K562 (cell line): ENCODE results near the gene HOXB7. TPM values are rescaled to one million over a fixed set of nuclear protein-coding genes. Genes with fewer than 3 reads are reported as not detected.

Source experiments
- BACH1 ChIP-seq: fragments of 200-800 bp; sonication (Bioruptor generic); IDR thresholded peaks from 2 replicates; pipeline ENCODE4 v1.6.1; 2016; ENCODE audit warnings: missing genetic modification characterization, missing compliant biosample characterization
- E2F8 ChIP-seq: fragments of 450-650 bp; IDR thresholded peaks from 2 replicates; pipeline ENCODE4 v1.7.1; 2018; ENCODE audit warnings: mild to moderate bottlenecking, low read depth; ENCODE audit not compliant: partially characterized antibody
- EP300 ChIP-seq: IDR thresholded peaks from 2 replicates; pipeline ENCODE4 v1.6.1; 2012; ENCODE audit warnings: low read length, improper control_type of control experiment
- FOXJ2 ChIP-seq: fragments of 200-800 bp; sonication (Bioruptor generic); IDR thresholded peaks from 2 replicates; pipeline ENCODE4 v1.6.1; 2016; ENCODE audit warnings: missing genetic modification characterization, missing compliant biosample characterization
- MAFF ChIP-seq: IDR thresholded peaks from 2 replicates; pipeline ENCODE4 v1.6.1; 2012; ENCODE audit warnings: low read length, improper control_type of control experiment
- MCM3 ChIP-seq: fragments of 450-650 bp; IDR thresholded peaks from 2 replicates; pipeline ENCODE4 v1.6.1; 2016
- MEIS2 ChIP-seq: fragments of 450-650 bp; IDR thresholded peaks from 2 replicates; pipeline ENCODE4 v1.6.1; 2014; ENCODE audit warnings: mild to moderate bottlenecking; ENCODE audit not compliant: partially characterized antibody
- MXI1 ChIP-seq: IDR thresholded peaks from 2 replicates; pipeline ENCODE4 v1.6.1; 2011; ENCODE audit warnings: low read depth, mild to moderate bottlenecking, improper control_type of control experiment, low read length
- NRF1 ChIP-seq, 2 experiments: fragments of 450-650 bp; IDR thresholded peaks in 1 of 2; conservative IDR thresholded peaks in 1 of 2; 2 replicates each; pipeline ENCODE4 v1.6.1; 2014; ENCODE audit warnings: mild to moderate bottlenecking in 2 of 2
- POLR2AphosphoS5 ChIP-seq: IDR thresholded peaks from 2 replicates; pipeline ENCODE4 v1.6.1; 2011; ENCODE audit warnings: mild to moderate bottlenecking, low read depth, low read length, moderate library complexity; ENCODE audit not compliant: control insufficient read depth, insufficient read depth
- POLR2B ChIP-seq: fragments of 450-650 bp; IDR thresholded peaks from 2 replicates; pipeline ENCODE4 v1.6.1; 2018; ENCODE audit warnings: low read depth; ENCODE audit not compliant: partially characterized antibody
- PRPF4 ChIP-seq: fragments of 200-400 bp; formaldehyde crosslinking; IDR thresholded peaks from one replicate; pipeline ENCODE4 v1.6.1; 2017; ENCODE audit warnings: low read length, low read depth, mild to moderate bottlenecking; ENCODE audit not compliant: insufficient read depth, poor library complexity, severe bottlenecking
- TEAD4 ChIP-seq, 2 experiments: sonication (generic) in 1 of 2; formaldehyde crosslinking in 1 of 2; IDR thresholded peaks; 2 replicates each; pipeline versions ENCODE4 v1.6.1 to v1.8.0; 2012 to 2022; ENCODE audit warnings: borderline replicate concordance in 1 of 2, inconsistent platforms in 1 of 2, low read length in 1 of 2, mild to moderate bottlenecking in 1 of 2, missing genetic modification reagents in 1 of 2
- XRCC5 ChIP-seq: fragments of 200-400 bp; formaldehyde crosslinking; IDR thresholded peaks from 2 replicates; pipeline ENCODE4 v1.6.1; 2017; ENCODE audit warnings: low read depth, mild to moderate bottlenecking, low read length
- ZBTB7A ChIP-seq: IDR thresholded peaks from 2 replicates; pipeline ENCODE4 v1.6.1; 2011; ENCODE audit warnings: low read depth, mild to moderate bottlenecking, low read length, moderate library complexity, borderline replicate concordance; ENCODE audit not compliant: control insufficient read depth
- ZC3H8 ChIP-seq: fragments of 450-650 bp; IDR thresholded peaks from 2 replicates; pipeline ENCODE4 v1.6.1; 2017
- polyA plus RNA-seq, 8 experiments: library from polyadenylated mRNA; depleted of rRNA in 4 of 8; stranded (reverse) in 5 of 8; unstranded in 3 of 8; fragments of >200 nt; fragmentation: Nextera tagmentation in 2 of 8; fragmentation: Illumina TruSeq in 1 of 8; extraction: Ambion mirVana in 2 of 8; extraction: Trizol in 1 of 8; gene quantifications; 2 replicates each; pipeline versions ENCODE4 v1.2.1 to v1.2.3, GENCODE V29; 2011 to 2014; ENCODE audit warnings: inconsistent platforms in 1 of 8, missing spikeins in 1 of 8
- total RNA-seq, 7 experiments: library from RNA; depleted of rRNA in 6 of 7; stranded (reverse); fragments of >200 nt in 6 of 7; fragmentation: Illumina TruSeq in 2 of 7; extraction: Trizol in 2 of 7; gene quantifications; 2 replicates each; pipeline versions ENCODE4 v1.2.1 to v1.2.3, GENCODE V29; 2011 to 2021; ENCODE audit warnings: low replicate concordance in 1 of 7
- TF ChIP-seq, protein P1 (sequence below), 2 experiments: IDR thresholded peaks in 1 of 2; conservative IDR thresholded peaks in 1 of 2; 2 replicates each; pipeline ENCODE4 v1.6.1; 2016; ENCODE audit warnings: low read depth in 2 of 2, mild to moderate bottlenecking in 1 of 2, missing compliant biosample characterization in 1 of 2, missing genetic modification characterization in 1 of 2, moderate library complexity in 1 of 2
- TF ChIP-seq, protein P2 (sequence below): fragments of 250-450 bp; sonication (Bioruptor Pico); IDR thresholded peaks from 2 replicates; pipeline ENCODE4 v1.8.0; 2022; ENCODE audit warnings: moderate library complexity, mild to moderate bottlenecking, inconsistent platforms

The HOXB7 gene
- total and polyA plus RNA-seq, 9 of the 15 experiments (the other 6 are each of a cell fraction or from before 2014, with no cell fraction given), result 5.5 to 16.7 (median 8.3) TPM

DNA sequence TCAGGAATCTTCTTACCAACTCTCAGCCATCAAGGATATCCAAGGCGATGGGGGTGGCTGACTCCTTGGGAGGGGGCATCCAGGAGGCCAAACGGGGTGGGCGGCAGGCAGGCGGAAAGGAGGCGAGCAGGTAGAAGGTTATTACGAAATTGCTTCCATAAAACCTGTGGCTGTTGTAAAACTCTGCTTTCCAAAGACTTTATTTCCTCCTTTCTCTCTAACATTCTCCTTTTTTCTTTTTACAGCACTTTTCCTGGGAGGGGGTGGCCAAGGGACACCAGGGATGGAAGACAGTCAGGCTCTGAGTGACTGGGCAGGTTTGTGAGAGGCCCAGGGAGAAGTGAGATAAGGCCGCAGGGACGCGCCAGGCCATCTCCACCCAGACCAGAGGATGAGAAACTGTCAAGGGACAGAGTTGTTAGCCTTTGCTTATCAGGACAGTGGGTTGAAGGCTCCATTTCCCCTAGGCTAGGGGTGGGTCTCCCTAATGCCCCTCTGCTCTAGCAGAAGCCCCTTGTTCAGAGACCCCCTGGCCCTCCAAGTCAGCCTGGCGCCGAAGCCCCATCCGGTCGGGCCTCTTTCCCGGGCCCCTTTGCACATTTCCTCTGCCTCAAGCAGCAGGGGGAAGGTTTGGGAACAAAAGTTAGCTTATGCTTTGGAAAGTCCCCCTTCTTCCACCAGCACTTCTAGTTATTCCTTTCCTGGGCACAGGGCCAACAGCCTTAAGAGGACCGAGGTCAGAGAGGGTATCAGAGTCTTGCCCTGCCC is 20.3 kb upstream of the HOXB7 start (continued):
- TF ChIP-seq MXI1, result no peak; the same call in 1 of the 2 replicates
- no peak for TF ChIP-seq PRPF4
- TF ChIP-seq MAFF, result peak; percentile 74
- no peak for TF ChIP-seq FOXJ2 (tag)
- TF ChIP-seq XRCC5, result peak; percentile 74; the same call in 1 of the 2 replicates
- TF ChIP-seq POLR2B, result peak; percentile 78
- TF ChIP-seq MEIS2, result peak; percentile 84
- TF ChIP-seq, protein P1, sequence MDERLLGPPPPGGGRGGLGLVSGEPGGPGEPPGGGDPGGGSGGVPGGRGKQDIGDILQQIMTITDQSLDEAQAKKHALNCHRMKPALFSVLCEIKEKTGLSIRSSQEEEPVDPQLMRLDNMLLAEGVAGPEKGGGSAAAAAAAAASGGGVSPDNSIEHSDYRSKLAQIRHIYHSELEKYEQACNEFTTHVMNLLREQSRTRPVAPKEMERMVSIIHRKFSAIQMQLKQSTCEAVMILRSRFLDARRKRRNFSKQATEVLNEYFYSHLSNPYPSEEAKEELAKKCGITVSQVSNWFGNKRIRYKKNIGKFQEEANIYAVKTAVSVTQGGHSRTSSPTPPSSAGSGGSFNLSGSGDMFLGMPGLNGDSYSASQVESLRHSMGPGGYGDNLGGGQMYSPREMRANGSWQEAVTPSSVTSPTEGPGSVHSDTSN (CRISPR knock-in tag; IDR thresholded peaks at IDR 0.05; ENCODE audit: low read depth), result no peak
- TF ChIP-seq, protein P1 (tag; conservative IDR thresholded peaks at IDR 0.05; ENCODE audit: low read depth), result peak; percentile 69
- TF ChIP-seq POLR2AphosphoS5, result peak; percentile 72; the same call in 1 of the 2 replicates
- TF ChIP-seq MCM3, result no peak
- TF ChIP-seq NRF1 (conservative IDR thresholded peaks at IDR 0.05 in 1 of 2, IDR thresholded peaks at IDR 0.05 in 1 of 2), result peak; percentile 45; a peak in 3 of 4 replicates
- no peak for TF ChIP-seq BACH1 (tag)
- TF ChIP-seq TEAD4 (IDR thresholded peaks at IDR 0.05; ENCODE audit: low read length), result peak; percentile 56; the same call in 1 of the 2 replicates
- no peak for TF ChIP-seq TEAD4 (CRISPR knock-in tag; IDR thresholded peaks at IDR 0.05; ENCODE audit: borderline replicate concordance)
- TF ChIP-seq, protein P2, sequence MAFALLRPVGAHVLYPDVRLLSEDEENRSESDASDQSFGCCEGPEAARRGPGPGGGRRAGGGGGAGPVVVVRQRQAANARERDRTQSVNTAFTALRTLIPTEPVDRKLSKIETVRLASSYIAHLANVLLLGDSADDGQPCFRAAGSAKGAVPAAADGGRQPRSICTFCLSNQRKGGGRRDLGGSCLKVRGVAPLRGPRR (CRISPR knock-in tag), result no peak
- TF ChIP-seq EP300, result peak; percentile 82
- TF ChIP-seq ZC3H8, result no peak
- TF ChIP-seq E2F8, result no peak
- TF ChIP-seq ZBTB7A, result peak; percentile 83
